ENCODE results near the gene HSPA8. TPM values are rescaled to one million over a fixed set of nuclear protein-coding genes. Genes with fewer than 3 reads are reported as not detected.
A peak's percentile ranks its signal among the peaks of the same experiment; 100 is the strongest.

Gene HSPA8
- total and polyA plus RNA-seq, 10 donors = 110 to 1,026 (median 639) TPM

DNA sequence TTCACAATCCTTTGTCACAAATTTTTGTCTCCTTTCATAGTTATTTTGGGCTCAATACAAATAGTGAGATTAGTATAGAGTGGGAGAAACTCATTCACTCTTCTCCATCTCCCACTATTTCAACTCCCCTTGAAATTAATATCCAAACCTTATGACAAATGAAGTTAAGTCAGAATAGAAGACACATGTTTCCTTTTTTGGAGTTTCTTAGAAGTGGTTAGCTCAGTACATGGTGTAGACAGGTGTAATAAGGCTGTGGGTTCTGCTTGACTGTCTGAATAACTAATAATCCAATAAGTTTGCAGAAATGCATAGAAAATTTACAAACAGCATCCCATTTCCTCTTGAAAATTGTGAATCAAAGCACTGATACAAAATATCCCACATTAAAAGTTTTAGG lies 10.8 kb upstream of the HSPA8 start:
- H3K4me1 ChIP-seq = peaks cover 12 to 61% (median 34%) of the 10 kb centered on the region in 6 donors
- TF ChIP-seq POLR2AphosphoS5 (IDR thresholded peaks at IDR 0.05) = no peak
- TF ChIP-seq, protein P1, sequence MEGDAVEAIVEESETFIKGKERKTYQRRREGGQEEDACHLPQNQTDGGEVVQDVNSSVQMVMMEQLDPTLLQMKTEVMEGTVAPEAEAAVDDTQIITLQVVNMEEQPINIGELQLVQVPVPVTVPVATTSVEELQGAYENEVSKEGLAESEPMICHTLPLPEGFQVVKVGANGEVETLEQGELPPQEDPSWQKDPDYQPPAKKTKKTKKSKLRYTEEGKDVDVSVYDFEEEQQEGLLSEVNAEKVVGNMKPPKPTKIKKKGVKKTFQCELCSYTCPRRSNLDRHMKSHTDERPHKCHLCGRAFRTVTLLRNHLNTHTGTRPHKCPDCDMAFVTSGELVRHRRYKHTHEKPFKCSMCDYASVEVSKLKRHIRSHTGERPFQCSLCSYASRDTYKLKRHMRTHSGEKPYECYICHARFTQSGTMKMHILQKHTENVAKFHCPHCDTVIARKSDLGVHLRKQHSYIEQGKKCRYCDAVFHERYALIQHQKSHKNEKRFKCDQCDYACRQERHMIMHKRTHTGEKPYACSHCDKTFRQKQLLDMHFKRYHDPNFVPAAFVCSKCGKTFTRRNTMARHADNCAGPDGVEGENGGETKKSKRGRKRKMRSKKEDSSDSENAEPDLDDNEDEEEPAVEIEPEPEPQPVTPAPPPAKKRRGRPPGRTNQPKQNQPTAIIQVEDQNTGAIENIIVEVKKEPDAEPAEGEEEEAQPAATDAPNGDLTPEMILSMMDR (IDR thresholded peaks at IDR 0.05 in 8 of 11, conservative IDR thresholded peaks at IDR 0.05 in 3 of 11) = no peak
- no peaks in the 10 kb centered on the region for H3K27me3 ChIP-seq (replicated peaks in 1 of 7)
- H3K4me3 ChIP-seq = no peak overlapping the region
- H3K9me3 ChIP-seq = no peaks in the 10 kb centered on the region
- DNase-seq = no peak
- H3K27ac ChIP-seq = peak overlapping the region in 4 of 8 donors; percentile 21 to 88 (median 60)
- intact Hi-C loops (cut with DNase I; ENCODE audit: low total_unique reads) = no loop called here
- H3K36me3 ChIP-seq = peaks cover 0 to 36% (median 0%) of the 10 kb centered on the region in 6 donors

DNA sequence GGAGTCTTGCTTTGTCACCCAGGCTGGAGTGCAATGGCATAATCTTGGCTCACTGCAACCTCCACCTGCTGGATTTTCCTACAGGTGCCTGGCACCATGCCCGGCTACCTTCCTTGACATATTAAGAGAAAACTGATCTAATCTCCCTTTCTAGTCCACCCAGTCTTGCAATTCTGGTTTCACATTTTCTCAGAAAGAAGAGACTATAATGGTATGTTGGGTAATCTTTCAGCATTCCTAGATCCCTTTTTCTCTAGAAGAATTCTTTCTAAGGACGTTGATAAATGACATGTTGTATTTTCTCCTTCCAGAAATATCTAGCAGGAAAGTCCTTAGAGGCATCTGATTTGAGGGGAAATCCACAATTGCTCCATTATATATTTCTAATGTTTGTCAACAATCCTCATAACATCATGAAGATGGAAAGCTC lies 10.4 kb upstream of the HSPA8 start:
- intact Hi-C loops (cut with DNase I; ENCODE audit: low total_unique reads) = no loop called here
- 63 to 79% (median 70%) methylated on average over 2 of the region's 2 CpGs for WGBS, 5 donors

DNA sequence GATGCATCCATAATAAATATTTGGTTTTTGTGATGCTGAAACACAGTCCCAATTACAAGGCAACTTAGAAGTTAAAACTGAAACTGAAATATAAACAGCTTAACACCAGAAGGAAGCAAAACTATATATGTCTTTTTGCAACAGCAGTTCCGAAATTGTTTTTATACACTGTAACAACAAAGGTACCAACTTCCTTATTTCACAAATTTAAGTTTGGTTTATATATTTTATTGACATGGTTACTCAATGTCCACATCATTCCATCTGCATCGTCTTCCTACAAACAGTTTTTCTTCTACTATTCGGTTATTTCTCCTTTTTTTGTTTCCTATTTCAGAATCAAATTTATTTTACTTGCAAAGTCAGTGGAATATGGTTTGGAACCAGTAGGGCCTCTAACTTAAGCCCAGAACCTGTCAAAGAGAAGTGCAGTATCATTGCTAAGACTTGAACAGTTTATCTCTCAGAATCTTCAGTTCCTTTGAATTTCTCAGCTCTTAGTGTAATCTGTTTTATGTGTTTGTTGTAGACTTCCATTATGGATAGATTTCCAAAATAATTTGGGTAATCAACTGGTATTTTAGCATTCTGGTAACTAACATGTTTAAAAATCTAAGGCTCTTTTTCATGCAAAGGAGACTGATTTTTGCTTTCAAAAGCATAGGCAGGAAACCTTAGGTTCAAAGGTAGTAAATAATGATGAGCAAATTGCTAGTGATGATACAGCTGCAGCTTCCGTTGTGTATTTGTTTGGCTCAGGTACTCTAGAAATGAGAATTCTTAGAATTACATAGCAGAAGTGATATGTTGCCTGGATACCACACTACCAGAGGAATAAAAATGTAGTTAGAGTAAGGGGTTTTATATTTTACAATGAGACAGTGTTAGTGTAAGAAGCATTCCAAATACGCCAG lies 8.2 kb upstream of the HSPA8 start:
- peak overlapping the region; percentile 1 to 58 (median 28) for H3K4me3 ChIP-seq
- no peaks in the 10 kb centered on the region for H3K27me3 ChIP-seq (replicated peaks in 1 of 7)
- intact Hi-C loops (cut with DNase I; ENCODE audit: low total_unique reads) = no loop called here
- no peaks in the 10 kb centered on the region for H3K9me3 ChIP-seq
- H3K4me1 ChIP-seq = peaks cover 20 to 87% (median 51%) of the 10 kb centered on the region in 6 donors
- H3K27ac ChIP-seq = peak overlapping the region; percentile 76 to 94 (median 82)
- WGBS, 5 donors = 25 to 33% (median 27%) methylated on average over 5 of the region's 5 CpGs
- DNase-seq = no peak
- TF ChIP-seq, protein P1 (IDR thresholded peaks at IDR 0.05 in 8 of 11, conservative IDR thresholded peaks at IDR 0.05 in 3 of 11) = no peak
- no peak for TF ChIP-seq POLR2AphosphoS5 (IDR thresholded peaks at IDR 0.05)
- peaks cover 0 to 25% (median 0%) of the 10 kb centered on the region in 6 donors for H3K36me3 ChIP-seq

More for the DNA sequence above, 10.4 kb upstream of the HSPA8 start:
- H3K9me3 ChIP-seq = no peaks in the 10 kb centered on the region
- no peak for TF ChIP-seq POLR2A (IDR thresholded peaks at IDR 0.05)
- TF ChIP-seq, protein P1 (IDR thresholded peaks at IDR 0.05 in 8 of 11, conservative IDR thresholded peaks at IDR 0.05 in 3 of 11) = no peak
- no peak for TF ChIP-seq POLR2AphosphoS5 (IDR thresholded peaks at IDR 0.05)
- no peak overlapping the region for H3K4me3 ChIP-seq
- peak overlapping the region in 5 of 8 donors; percentile 21 to 88 (median 82) for H3K27ac ChIP-seq
- peaks cover 12 to 65% (median 37%) of the 10 kb centered on the region in 6 donors for H3K4me1 ChIP-seq
- no peak for DNase-seq
- H3K36me3 ChIP-seq = peaks cover 0 to 32% (median 0%) of the 10 kb centered on the region in 6 donors
- H3K27me3 ChIP-seq (replicated peaks in 1 of 7) = no peaks in the 10 kb centered on the region

DNA sequence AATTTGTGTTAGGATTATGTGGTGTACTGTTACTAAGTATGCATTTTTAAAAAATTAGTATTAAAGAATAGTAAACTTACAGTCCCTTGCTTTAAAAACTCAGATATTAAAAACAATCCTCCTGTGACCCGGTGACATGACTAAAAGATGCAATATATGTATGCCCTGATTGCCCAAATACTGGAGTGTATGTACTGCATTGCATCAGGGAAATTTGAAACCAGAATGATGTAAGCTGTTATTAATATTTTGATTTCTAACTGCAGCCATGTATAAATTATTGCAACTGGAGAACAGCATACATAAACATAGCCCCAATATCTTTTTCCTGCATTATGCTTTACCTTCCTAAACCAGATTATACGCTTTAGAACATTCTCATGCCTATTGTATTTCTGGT lies 3.7 kb upstream of the HSPA8 start:
- Histone ChIP-seq H3K27ac (peak overlapping the region in 7 of 8 donors; percentile 27 to 100 (median 100)), H3K4me1 (peaks cover 27 to 83% (median 63%) of the 10 kb centered on the region in 6 donors), H3K36me3 (peaks cover 0 to 13% (median 5%) of the 10 kb centered on the region in 6 donors), H3K4me3 (no peak overlapping the region), H3K9me3 (no peaks in the 10 kb centered on the region), H3K27me3 (replicated peaks in 1 of 7) (no peaks in the 10 kb centered on the region)
- TF ChIP-seq POLR2A (IDR thresholded peaks at IDR 0.05) (no peak), POLR2AphosphoS5 (IDR thresholded peaks at IDR 0.05) (no peak)
- TF ChIP-seq, protein P1 (IDR thresholded peaks at IDR 0.05 in 8 of 11, conservative IDR thresholded peaks at IDR 0.05 in 3 of 11) = no peak
- DNase-seq = no peak
- 76 to 93% (median 84%) methylated on average over 2 of the region's 2 CpGs for WGBS, 5 donors
- intact Hi-C loops (cut with DNase I; ENCODE audit: low total_unique reads) = no loop called here
